ENCODE data around the gene HSPA9. TPM values are rescaled to one million over a fixed set of nuclear protein-coding genes. Genes with fewer than 3 reads are reported as not detected.

Gene HSPA9
- total and polyA plus RNA-seq, 2 experiments from 2014 or later: 213 to 292 TPM

DNA sequence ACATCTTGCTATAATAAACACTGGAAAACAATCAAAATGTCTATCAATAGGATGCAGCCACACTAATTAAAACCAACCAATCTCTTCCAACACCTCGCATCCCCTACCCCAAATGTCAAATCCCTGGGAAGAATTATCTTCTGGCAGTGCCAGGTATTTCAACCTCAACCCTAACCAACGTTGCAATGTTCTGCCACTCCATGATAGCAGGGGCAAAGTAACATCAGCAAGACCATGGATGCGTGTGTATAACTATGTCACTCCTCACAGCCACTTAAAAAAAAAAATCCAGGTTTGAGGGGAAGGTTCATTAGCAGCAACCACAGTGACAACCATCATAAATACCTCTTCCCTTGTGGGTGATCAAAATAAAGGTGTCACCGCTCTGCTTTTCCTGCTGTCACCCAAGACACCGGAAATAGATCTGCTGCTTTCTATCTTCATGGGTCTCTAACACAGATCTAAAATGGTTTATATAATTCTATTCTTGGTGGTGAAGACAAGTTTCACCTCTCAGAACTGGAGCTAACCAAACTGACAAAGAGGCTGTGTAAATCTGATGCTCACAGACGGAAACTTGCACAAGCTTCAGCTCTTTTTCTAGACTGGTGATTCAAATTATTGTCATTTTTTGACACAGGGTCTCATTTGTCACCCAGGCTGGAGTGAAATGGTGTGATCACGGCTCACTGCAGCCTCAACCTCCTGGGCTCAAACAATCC is 9.9 kb downstream of the HSPA9 start:
- H3K9me3 ChIP-seq (ENCODE audit: low read depth): no peaks in the 10 kb centered on the region
- H3K27me3 ChIP-seq: no peaks in the 10 kb centered on the region
- no peak overlapping the region for H3K27ac ChIP-seq
- TF ChIP-seq, protein P1, sequence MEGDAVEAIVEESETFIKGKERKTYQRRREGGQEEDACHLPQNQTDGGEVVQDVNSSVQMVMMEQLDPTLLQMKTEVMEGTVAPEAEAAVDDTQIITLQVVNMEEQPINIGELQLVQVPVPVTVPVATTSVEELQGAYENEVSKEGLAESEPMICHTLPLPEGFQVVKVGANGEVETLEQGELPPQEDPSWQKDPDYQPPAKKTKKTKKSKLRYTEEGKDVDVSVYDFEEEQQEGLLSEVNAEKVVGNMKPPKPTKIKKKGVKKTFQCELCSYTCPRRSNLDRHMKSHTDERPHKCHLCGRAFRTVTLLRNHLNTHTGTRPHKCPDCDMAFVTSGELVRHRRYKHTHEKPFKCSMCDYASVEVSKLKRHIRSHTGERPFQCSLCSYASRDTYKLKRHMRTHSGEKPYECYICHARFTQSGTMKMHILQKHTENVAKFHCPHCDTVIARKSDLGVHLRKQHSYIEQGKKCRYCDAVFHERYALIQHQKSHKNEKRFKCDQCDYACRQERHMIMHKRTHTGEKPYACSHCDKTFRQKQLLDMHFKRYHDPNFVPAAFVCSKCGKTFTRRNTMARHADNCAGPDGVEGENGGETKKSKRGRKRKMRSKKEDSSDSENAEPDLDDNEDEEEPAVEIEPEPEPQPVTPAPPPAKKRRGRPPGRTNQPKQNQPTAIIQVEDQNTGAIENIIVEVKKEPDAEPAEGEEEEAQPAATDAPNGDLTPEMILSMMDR (IDR thresholded peaks at IDR 0.05; ENCODE audit: low read depth, low read length): no peak
- H3K4me3 ChIP-seq: no peak overlapping the region
- DNase-seq (ENCODE audit: low read depth in 1 of 2, low spot score in 1 of 2): no peak
- peaks cover 83% of the 10 kb centered on the region for H3K36me3 ChIP-seq
- H3K4me1 ChIP-seq (ENCODE audit: low read depth): no peaks in the 10 kb centered on the region

DNA sequence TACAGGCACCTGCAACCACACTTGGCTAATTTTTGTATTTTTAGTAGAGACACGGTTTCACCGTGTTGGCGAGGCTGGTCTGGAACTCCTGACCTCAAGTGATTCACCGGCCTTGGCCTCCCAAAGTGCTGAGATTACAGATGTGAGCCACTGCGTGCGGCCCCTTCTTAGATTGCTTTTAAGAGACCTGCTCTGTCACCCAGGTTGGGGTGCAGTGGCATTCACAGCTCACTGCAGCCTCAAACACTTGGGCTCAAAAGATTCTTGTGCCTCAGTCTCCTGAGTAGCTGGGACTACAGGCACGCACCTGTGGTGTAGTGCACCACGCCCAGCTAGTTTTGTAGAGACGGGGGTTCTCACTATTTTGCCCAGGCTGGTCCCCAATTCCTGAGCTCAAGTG is 11.0 kb downstream of the HSPA9 start:
- Histone ChIP-seq H3K4me3 (no peak overlapping the region), H3K4me1 (ENCODE audit: low read depth) (no peaks in the 10 kb centered on the region), H3K9me3 (ENCODE audit: low read depth) (no peaks in the 10 kb centered on the region), H3K27me3 (no peaks in the 10 kb centered on the region), H3K36me3 (peaks cover 85% of the 10 kb centered on the region), H3K27ac (no peak overlapping the region)
- TF ChIP-seq, protein P1 (IDR thresholded peaks at IDR 0.05; ENCODE audit: low read depth, low read length): no peak
- DNase-seq (ENCODE audit: low read depth in 1 of 2, low spot score in 1 of 2): no peak

DNA sequence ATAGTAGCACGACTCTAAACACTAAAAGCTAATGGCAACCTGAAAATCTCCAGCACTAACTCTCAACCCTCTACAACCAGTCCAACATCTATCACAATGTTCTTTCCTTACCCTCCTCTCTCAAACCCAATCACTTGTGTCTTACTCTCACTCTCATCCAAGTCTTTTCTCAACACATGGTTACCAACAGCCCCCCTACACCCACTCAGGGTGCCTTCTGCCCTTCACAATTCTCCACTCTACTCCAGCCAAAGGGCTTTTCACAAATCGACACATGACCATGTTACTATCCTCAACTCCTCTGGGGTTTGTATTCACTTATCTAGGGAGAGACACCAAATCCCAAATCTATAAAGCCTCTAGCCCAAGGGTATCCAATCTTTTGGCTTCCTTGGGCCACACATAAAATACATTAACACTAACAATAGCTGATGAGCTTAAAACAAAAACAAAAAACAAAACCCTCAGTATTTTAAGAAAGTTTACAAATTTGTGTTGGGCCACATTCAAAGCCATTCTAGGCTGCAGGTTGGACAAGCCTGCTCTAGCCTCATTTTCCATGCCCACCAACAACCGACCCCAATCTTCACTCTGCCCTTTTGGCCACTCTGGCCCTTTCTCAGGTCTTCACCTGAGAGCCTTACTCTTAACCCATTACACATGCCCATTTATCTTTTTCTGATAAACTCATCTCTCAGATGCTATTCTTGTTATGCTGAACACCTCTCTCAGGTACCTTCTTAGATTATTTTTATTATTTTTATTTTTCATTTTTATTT is 11.7 kb downstream of the HSPA9 start:
- TF ChIP-seq, protein P1 (IDR thresholded peaks at IDR 0.05; ENCODE audit: low read depth, low read length): no peak
- Histone ChIP-seq H3K9me3 (ENCODE audit: low read depth) (no peaks in the 10 kb centered on the region), H3K4me3 (no peak overlapping the region), H3K27me3 (no peaks in the 10 kb centered on the region), H3K27ac (peak overlapping the region; percentile 50), H3K36me3 (peaks cover 82% of the 10 kb centered on the region), H3K4me1 (ENCODE audit: low read depth) (no peaks in the 10 kb centered on the region)
- DNase-seq (ENCODE audit: low read depth in 1 of 2, low spot score in 1 of 2): no peak

DNA sequence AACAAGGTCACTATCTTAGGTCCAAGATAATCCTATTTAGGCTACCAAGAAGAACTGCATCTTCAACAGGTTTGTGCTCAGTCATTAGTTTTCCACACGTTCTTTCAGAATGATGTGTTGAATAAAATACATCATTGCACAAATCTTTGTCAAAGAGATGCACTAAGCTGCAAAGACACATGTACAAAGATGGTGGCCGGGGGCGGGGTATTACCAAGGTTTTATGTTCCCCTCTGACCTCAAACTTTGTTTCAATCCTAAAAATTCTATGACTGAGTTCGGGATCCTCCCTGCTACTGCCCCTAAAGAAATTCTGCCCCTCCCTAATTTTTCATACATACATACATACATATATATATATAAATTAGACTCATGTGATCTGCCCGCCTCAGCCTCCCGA is 14.2 kb downstream of the HSPA9 start:
- H3K27me3 ChIP-seq: no peaks in the 10 kb centered on the region
- H3K4me3 ChIP-seq: no peak overlapping the region
- H3K9me3 ChIP-seq (ENCODE audit: low read depth): no peaks in the 10 kb centered on the region
- no peak overlapping the region for H3K27ac ChIP-seq
- no peak for DNase-seq (ENCODE audit: low read depth in 1 of 2, low spot score in 1 of 2)
- no peaks in the 10 kb centered on the region for H3K4me1 ChIP-seq (ENCODE audit: low read depth)
- H3K36me3 ChIP-seq: peaks cover 83% of the 10 kb centered on the region
- TF ChIP-seq, protein P1 (IDR thresholded peaks at IDR 0.05; ENCODE audit: low read depth, low read length): no peak

DNA sequence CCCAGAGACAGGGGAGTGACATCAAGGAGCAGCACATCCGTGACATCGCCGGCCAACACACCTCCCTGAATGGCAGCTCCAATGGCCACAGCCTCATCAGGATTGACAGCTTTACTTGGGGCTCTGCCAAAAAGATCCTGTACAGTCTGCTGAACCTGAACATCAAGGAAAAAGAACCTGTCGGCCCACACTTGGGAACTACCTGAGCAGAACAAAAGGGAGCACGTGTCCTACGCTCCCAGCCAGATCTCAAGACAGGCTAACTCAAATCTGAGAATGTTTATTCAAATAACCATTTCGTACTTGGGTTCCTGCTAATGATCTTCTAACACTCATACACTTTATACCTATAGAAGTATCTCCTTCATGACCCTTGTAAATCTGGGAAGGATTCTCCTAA is 15.3 kb downstream of the HSPA9 start:
- Histone ChIP-seq H3K4me1 (ENCODE audit: low read depth) (no peaks in the 10 kb centered on the region), H3K36me3 (peaks cover 83% of the 10 kb centered on the region), H3K27me3 (no peaks in the 10 kb centered on the region), H3K9me3 (ENCODE audit: low read depth) (no peaks in the 10 kb centered on the region), H3K27ac (peak overlapping the region; percentile 25), H3K4me3 (no peak overlapping the region)
- TF ChIP-seq, protein P1 (IDR thresholded peaks at IDR 0.05; ENCODE audit: low read depth, low read length): no peak
- DNase-seq (ENCODE audit: low read depth in 1 of 2, low spot score in 1 of 2): no peak

Data from cardiac muscle cell (in vitro differentiated cells and primary cell).